Stimulated activated CD4-positive, alpha-beta T cell treated with anti-CD3 and anti-CD28 coated beads, Interleukin-4, amount 100 ng/mL, for 24 hours (primary cell): ENCODE data around the gene DDX39B.

Experiments
- DNase-seq: peaks from one replicate; pipeline ENCODE4 v3.0.0-alpha.2; 2020

Gene DDX39B

GRCh38 chr6:31546958-31547726 lies 5.3 kb upstream of the DDX39B start, which contains the start of gene NFKBIL1:
NFKBIL1 (plus strand) TSS chr6:31547608; CDS start chr6:31547695, 87 bp downstream.
- peak; percentile 93 for DNase-seq

GRCh38 chr6:31546339-31546957 lies 4.6 kb upstream of the DDX39B start, which contains the start of gene ATP6V1G2:
ATP6V1G2 (minus strand) TSS chr6:31546608; CDS start chr6:31546559, 49 bp downstream.
- peak; percentile 91 for DNase-seq

- DNase-seq: no peak
Measured at GRCh38 chr6:31545291-31545690, 3.5 kb upstream of the DDX39B start.

GRCh38 chr6:31544676-31545075 lies 2.9 kb upstream of the DDX39B start:
- DNase-seq: no peak

GRCh38 chr6:31543639-31544038 lies 1.8 kb upstream of the DDX39B start:
- DNase-seq: no peak

DNA sequence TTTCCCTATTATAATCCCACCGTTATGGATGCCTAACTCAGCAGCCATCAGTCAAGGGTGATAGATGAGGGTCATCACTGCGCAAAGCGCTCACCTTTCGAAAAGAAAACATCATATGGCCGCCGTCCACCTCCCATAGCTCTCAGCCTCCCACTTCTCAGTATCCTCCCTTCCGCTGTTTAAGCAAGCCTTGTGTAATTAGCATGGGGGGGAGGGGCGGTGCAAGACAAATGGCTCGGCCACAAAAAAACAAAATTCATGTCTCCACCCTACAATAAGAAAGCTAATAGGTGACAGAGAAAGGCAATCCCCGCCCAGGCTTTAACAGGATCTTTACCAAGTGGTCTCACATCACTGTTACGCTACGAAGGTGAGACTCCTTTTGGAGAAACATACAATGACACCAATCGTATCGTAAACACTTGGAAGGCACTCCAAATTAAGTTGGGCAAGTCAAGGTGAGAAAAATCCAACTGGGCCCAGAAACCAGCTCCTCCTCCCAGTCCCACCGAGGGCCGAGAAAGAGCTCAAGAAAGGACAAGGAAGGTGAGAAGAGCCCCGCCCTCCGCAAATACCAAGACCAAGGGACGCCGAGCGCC lies 645 bp downstream of the DDX39B start:
- DNase-seq: peak; percentile 67

- DNase-seq: no peak
Measured at GRCh38 chr6:31540640-31541039, 1.2 kb downstream of the DDX39B start.

DNA sequence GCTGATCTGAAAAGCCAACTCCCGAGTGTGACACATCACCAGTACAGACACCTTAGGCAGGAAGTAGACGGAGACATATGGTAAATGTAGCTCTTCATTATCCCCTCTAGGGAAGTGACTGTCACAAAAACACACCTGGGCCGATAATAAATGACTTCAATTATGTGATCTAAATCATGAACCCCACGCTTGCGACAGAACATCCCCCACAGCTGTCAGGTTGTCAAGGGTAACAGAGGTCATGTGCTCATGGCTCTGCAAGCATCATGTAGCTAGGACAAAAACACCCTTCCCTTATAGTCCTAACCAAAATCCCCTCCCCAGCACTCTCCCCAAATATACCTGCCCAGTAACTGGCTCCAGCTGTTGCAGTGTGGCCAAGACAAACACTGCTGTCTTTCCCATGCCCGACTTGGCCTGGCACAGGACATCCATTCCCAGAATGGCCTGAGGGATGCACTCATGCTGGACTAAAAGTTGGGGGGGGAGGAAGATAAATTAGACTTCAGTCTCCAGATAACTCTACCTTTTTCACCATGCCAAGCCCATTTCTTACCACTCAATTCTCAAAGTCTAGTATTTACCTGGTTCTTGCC lies 2.9 kb downstream of the DDX39B start:
- no peak for DNase-seq

DNA sequence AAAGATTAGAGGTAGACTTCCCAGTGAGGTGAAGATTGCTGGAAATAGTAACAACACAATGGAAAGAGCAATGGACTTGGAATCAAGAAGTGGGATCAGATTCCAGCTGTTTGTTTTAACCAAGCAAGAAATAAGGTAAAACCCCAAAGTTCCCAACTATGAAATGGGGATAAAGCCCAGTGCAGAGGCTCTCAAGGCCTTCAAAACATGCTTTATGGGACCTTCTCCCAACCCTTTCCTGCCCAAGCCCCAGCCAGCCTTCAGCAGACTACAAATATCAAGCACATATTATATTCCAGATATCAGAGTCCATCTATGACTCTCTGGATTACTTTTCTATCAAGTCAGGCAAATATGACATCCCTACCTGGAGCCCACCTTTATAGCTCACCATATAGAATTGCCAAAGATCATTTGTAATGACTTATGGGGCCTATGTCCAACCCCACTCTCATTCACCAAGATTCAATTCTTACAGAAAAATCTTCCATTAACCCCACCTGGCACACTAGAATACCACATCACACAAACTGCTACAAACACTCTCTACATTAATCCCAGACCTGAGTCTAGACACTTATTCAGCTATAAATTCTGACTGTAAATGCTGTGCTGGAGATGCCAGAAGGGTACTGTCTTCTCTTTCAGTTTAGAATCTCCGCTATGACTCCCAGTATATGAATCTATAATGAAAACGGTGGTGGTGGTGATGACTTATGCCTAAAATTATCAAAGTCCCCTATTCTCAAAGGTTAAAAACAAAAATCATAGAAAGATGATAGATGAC lies 6.1 kb downstream of the DDX39B start:
- DNase-seq: no peak

DNA sequence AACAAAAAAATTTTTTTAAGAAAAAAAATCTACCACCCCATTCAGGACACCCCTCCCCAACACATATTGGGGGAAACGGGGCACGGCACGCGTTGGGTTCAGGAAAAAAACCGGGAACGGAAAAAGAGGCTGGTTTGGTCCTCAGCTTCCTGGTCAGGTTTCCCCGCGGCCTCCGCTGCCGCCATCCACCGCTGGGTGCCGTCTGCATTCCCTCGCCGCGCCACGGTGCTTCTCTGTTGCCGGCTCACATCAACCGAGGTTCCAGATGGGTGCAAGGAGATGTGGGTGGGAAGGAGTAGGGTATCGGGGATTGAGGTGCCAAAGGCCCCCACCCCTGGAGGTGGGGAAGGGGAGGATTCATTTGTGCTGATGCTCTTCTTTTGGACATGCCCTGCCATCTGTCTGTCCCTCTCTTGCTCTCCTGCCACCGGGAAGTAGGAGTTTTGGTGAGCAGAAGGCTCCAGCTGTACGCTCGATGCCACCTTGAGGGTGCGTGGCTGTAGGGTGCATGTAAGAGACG lies 7.2 kb downstream of the DDX39B start:
- DNase-seq: no peak

- no peak for DNase-seq
Measured at GRCh38 chr6:31534011-31534410, 7.8 kb downstream of the DDX39B start.

- no peak for DNase-seq
Measured at GRCh38 chr6:31533455-31533841, 8.4 kb downstream of the DDX39B start.

DNA sequence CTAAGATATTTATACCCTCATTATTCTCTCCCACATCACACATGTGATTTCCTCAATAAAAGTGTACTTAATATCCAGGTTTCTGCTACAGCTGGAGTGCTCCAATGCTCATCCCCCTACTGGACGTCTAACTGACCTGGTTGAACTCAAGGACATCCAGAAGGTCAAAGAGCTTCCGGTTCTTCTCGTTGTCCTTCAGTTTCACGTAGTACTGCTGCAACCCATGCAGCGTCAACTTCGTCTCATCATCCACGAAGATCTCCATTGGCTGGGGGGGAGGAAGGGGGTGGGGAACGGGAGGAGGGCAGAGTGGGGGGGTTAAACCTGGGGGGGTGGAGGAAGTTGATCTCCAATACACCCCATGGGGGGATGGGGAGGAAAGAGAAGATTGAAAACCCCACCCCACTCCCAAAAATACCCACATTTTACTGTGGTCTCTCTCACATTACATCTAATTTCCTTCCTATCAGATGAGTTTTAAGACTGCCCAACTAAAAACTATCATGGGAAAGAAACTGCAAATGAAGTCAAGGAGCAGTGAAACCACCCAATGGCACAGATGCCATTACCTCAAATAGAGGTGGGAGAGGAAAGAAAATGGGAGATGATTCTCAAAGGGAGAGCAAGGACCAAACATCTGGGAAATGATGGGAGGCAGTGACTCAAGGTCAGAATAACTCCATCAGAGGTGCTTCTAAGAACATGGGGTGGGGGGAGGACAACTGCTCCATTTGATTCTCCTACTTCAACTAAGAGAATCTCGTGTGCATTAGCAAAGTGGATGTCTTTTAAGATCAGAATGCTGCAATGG lies 9.0 kb downstream of the DDX39B start:
- DNase-seq: no peak

- DNase-seq: no peak
Measured at GRCh38 chr6:31531771-31532643, 9.8 kb downstream of the DDX39B start.

- no peak for DNase-seq
Measured at GRCh38 chr6:31531162-31531561, 10.6 kb downstream of the DDX39B start.

- no peak for DNase-seq
Measured at GRCh38 chr6:31530659-31531058, 11.1 kb downstream of the DDX39B start.

- DNase-seq: no peak
Measured at GRCh38 chr6:31529329-31530150, 12.3 kb downstream of the DDX39B start.

DNA sequence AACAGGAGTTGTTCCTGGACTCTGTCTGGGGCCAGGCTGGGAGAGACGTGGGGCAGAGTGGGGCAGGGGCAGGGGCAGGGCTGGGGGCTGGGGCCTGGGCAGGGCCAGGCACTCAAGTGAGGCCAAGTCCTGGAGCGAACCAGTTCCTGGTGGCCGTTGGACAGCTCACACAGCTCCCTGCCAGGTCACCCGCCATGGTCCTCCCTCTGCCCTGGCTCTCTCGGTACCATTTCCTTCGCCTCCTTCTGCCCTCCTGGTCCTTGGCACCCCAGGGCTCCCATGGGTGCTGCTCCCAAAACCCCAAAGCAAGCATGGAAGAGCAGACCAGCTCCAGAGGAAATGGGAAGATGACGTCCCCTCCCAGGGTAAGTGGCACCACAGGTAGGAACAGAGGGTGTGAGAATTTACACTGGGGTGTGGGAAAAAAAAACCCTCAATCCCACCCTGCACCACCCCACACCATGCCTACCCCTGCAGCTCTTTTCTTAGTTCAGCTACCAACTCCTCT lies 12.9 kb downstream of the DDX39B start, which contains the start of gene MCCD1:
MCCD1 (plus strand) TSS at position 142 of the 508 bp plus-strand sequence; CDS start at position 195, 53 bp downstream.
- no peak for DNase-seq

GRCh38 chr6:31528307-31528777 lies 13.5 kb downstream of the DDX39B start:
- no peak for DNase-seq
